H1 (cell line): ENCODE measurements around the gene PRADC1. TPM values are rescaled to one million over a fixed set of nuclear protein-coding genes. Genes with fewer than 3 reads are reported as not detected.

ENCODE experiments used
- ASH2L ChIP-seq: fragments of 200-600, 300-600 bp; sonication (generic); IDR thresholded peaks from one replicate; pipeline ENCODE4 v1.7.1; 2017; ENCODE audit warnings: low read length
- BCL11A ChIP-seq, 2 experiments: IDR thresholded peaks; one replicate each; pipeline ENCODE4 v1.6.1; 2011; ENCODE audit warnings: low read depth in 2 of 2, low read length in 2 of 2, mild to moderate bottlenecking in 2 of 2
- CHD7 ChIP-seq: fragments of 300-600 bp; sonication (generic); IDR thresholded peaks from 2 replicates; pipeline ENCODE4 v1.7.1; 2012; ENCODE audit warnings: low read length, moderate library complexity, mild to moderate bottlenecking, inconsistent platforms; ENCODE audit not compliant: insufficient replicate concordance
- CTCF ChIP-seq, 3 experiments: IDR thresholded peaks; 1 replicate in 2 of 3; 2 replicates in 1 of 3; pipeline versions ENCODE4 v1.5.1 to v1.6.1; 2011; ENCODE audit warnings: low read length in 3 of 3, mild to moderate bottlenecking in 3 of 3, inconsistent platforms in 2 of 3, low read depth in 1 of 3, moderate library complexity in 1 of 3; ENCODE audit not compliant: insufficient read depth in 1 of 3; ENCODE audit errors: control extremely low read depth in 1 of 3
- JUND ChIP-seq: IDR thresholded peaks from 2 replicates; pipeline ENCODE4 v1.6.1; 2011; ENCODE audit warnings: mild to moderate bottlenecking, improper control_type of control experiment, low read length
- RAD21 ChIP-seq, 2 experiments: IDR thresholded peaks in 1 of 2; conservative IDR thresholded peaks in 1 of 2; 2 replicates each; pipeline ENCODE4 v1.6.1; 2011; ENCODE audit warnings: low read depth in 2 of 2, low read length in 2 of 2, improper control_type of control experiment in 1 of 2, inconsistent platforms in 1 of 2, mild to moderate bottlenecking in 1 of 2, moderate library complexity in 1 of 2
- RFX5 ChIP-seq: IDR thresholded peaks from 2 replicates; pipeline ENCODE4 v1.6.1; 2011; ENCODE audit warnings: low read depth, low read length, improper control_type of control experiment, borderline replicate concordance
- SIX5 ChIP-seq: IDR thresholded peaks from 2 replicates; pipeline ENCODE4 v1.6.1; 2011; ENCODE audit warnings: mild to moderate bottlenecking, low read depth, low read length
- YY1 ChIP-seq: IDR thresholded peaks from 2 replicates; pipeline ENCODE4 v1.6.1; 2011; ENCODE audit warnings: low read depth, mild to moderate bottlenecking, low read length
- polyA plus RNA-seq, 7 experiments: library from polyadenylated mRNA; depleted of rRNA in 3 of 7; stranded (reverse) in 5 of 7; unstranded in 2 of 7; fragments of >200 nt in 5 of 7; fragments of 200-250 nt in 2 of 7; gene quantifications; 1 replicate in 5 of 7; 2 replicates in 1 of 7; 4 replicates in 1 of 7; pipeline versions ENCODE4 v1.2.1 to v1.2.3, GENCODE V29; 2011 to 2013; ENCODE audit warnings: missing spikeins in 2 of 7, mixed read lengths in 2 of 7
- total RNA-seq: library from RNA; stranded (reverse); fragmentation: NEBNext Ultra II Directional; extraction: Animal tissue kit (Norgen Biotek cat#: 25700); gene quantifications from 2 replicates; pipeline ENCODE4 v1.2.1, GENCODE V29; 2021

The PRADC1 gene
- total and polyA plus RNA-seq, 2 of the 8 experiments (the other 6 are each of a cell fraction or from before 2014, with no cell fraction given) = 8.9 to 13.1 TPM

GRCh38 chr2:73228631-73229030 lies 4.4 kb downstream of the PRADC1 start (continued):
- TF ChIP-seq CHD7 = no peak
- no peak for TF ChIP-seq ASH2L
- no peak for TF ChIP-seq BCL11A (IDR thresholded peaks at IDR 0.05; ENCODE audit: low read depth in 2 of 2, low read length in 2 of 2)
- no peak for TF ChIP-seq JUND
- no peak for TF ChIP-seq YY1
- no peak for TF ChIP-seq RAD21 (IDR thresholded peaks at IDR 0.05 in 1 of 2, conservative IDR thresholded peaks at IDR 0.05 in 1 of 2; ENCODE audit: low read depth in 2 of 2, low read length in 2 of 2)
- TF ChIP-seq SIX5 = no peak
- TF ChIP-seq RFX5 = no peak
- TF ChIP-seq CTCF (IDR thresholded peaks at IDR 0.05; ENCODE audit: control extremely low read depth in 1 of 3, insufficient read depth in 1 of 3, low read depth in 1 of 3, low read length in 3 of 3) = no peak
- TF ChIP-seq, all 59 proteins: peak for 0
